NCI-H748 (cell line): ENCODE results near the gene SLC39A8.
"Not testable (repeated sequence)": the region's sequence is repeated elsewhere in the genome, so short reads cannot be mapped to it uniquely, and the experiment has no call there.

Experiments used
- DNase-seq: peaks from one replicate; lab custom pipeline; 2025; ENCODE audit not compliant: unreplicated experiment; lab: John Stamatoyannopoulos, UW

SLC39A8 gene

GRCh38 chr4:102244878-102245535, 100.3 kb downstream of the SLC39A8 start:
- no peak for DNase-seq

GRCh38 chr4:102243296-102243695, 102.0 kb downstream of the SLC39A8 start:
- not testable (repeated sequence) for DNase-seq

- DNase-seq, result no peak
Measured at GRCh38 chr4:102234243-102234838, 110.9 kb downstream of the SLC39A8 start.

GRCh38 chr4:102230194-102230593, 115.1 kb downstream of the SLC39A8 start:
- peak; percentile 1 for DNase-seq

GRCh38 chr4:102227388-102227787, 117.9 kb downstream of the SLC39A8 start:
- DNase-seq, result no peak

GRCh38 chr4:102223461-102223860, 121.8 kb downstream of the SLC39A8 start:
- no peak for DNase-seq

- DNase-seq, result no peak
Measured at GRCh38 chr4:102222838-102223409, 122.4 kb downstream of the SLC39A8 start.

- peak; percentile 68 for DNase-seq
Measured at GRCh38 chr4:102219129-102219528, 126.2 kb downstream of the SLC39A8 start.

GRCh38 chr4:102218656-102219055, 126.6 kb downstream of the SLC39A8 start:
- peak; percentile 52 for DNase-seq

- DNase-seq, result no peak
Measured at GRCh38 chr4:102217775-102218355, 127.4 kb downstream of the SLC39A8 start.

- DNase-seq, result no peak
Measured at GRCh38 chr4:102217345-102217744, 127.9 kb downstream of the SLC39A8 start.

- peak; percentile 29 for DNase-seq
Measured at GRCh38 chr4:102216666-102217065, 128.6 kb downstream of the SLC39A8 start.

- DNase-seq, result no peak
Measured at GRCh38 chr4:102213031-102213430, 132.3 kb downstream of the SLC39A8 start.
